Esophagus squamous epithelium (tissue), 4 donors: ENCODE data around the gene MAGOHB.

ENCODE experiments used
- POLR2A ChIP-seq, 4 donors: fragments of 450-650 bp; IDR thresholded peaks; one replicate each; pipeline ENCODE4 v1.6.1; 2017; ENCODE audit warnings: antibody characterized with exemption in 4 of 4, mild to moderate bottlenecking in 4 of 4, moderate library complexity in 3 of 4
- TF ChIP-seq, protein P1 (sequence below), 6 experiments: fragments of 450-650 bp in 4 of 6; fragments of 200-600 bp in 2 of 6; sonication (generic) in 2 of 6; IDR thresholded peaks; one replicate each; pipeline ENCODE4 v1.5.1; 2016 to 2019; ENCODE audit warnings: antibody characterized with exemption in 6 of 6, mild to moderate bottlenecking in 4 of 6, moderate library complexity in 4 of 6

DNA sequence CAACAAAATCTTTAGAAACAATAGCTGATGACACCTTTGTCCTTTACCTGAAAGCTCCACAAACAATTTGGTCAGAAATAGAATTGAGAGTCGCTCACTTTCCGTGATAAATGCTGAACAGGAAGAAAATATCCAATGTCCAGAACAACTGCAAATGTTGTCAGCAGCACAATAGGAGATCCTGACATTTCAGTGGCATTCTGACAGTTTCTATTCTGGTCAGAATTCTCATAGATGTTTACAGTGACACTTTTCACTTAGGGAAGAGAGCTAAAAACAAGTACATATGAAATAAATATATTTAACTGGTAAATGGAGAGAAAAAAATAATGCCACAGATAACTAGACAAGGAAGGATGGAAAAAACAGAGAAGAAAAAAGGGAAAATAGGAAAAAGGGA is 39.1 kb downstream of the MAGOHB start:
- TF ChIP-seq POLR2A (IDR thresholded peaks at IDR 0.05), result no peak
- TF ChIP-seq, protein P1, sequence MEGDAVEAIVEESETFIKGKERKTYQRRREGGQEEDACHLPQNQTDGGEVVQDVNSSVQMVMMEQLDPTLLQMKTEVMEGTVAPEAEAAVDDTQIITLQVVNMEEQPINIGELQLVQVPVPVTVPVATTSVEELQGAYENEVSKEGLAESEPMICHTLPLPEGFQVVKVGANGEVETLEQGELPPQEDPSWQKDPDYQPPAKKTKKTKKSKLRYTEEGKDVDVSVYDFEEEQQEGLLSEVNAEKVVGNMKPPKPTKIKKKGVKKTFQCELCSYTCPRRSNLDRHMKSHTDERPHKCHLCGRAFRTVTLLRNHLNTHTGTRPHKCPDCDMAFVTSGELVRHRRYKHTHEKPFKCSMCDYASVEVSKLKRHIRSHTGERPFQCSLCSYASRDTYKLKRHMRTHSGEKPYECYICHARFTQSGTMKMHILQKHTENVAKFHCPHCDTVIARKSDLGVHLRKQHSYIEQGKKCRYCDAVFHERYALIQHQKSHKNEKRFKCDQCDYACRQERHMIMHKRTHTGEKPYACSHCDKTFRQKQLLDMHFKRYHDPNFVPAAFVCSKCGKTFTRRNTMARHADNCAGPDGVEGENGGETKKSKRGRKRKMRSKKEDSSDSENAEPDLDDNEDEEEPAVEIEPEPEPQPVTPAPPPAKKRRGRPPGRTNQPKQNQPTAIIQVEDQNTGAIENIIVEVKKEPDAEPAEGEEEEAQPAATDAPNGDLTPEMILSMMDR (IDR thresholded peaks at IDR 0.05), result no peak
